Prostate gland (tissue), 2 donors: ENCODE results near the gene SLC38A10. TPM values are rescaled to one million over a fixed set of nuclear protein-coding genes. Genes with fewer than 3 reads are reported as not detected.

Experiments
- DNase-seq: peaks from one replicate; pipeline ENCODE4 v3.0.0-alpha.2; 2019; ENCODE audit warnings: low spot score
- H3K27ac ChIP-seq, 2 donors: fragments of 200-600 bp; sonication (generic); 2 replicates each; pipeline ENCODE4 v1.5.1; 2017 to 2019
- H3K27me3 ChIP-seq: fragments of 200-600 bp; sonication (generic); replicated peaks from 2 replicates; pipeline ENCODE4 v1.5.1; 2019; ENCODE audit not compliant: insufficient read depth
- H3K36me3 ChIP-seq, 2 donors: fragments of 200-600 bp; sonication (generic); 1 replicate in 1 of 2; 2 replicates in 1 of 2; pipeline versions ENCODE4 v1.5.1 to v1.8.1; 2017 to 2019
- H3K4me1 ChIP-seq: fragments of 200-600 bp; sonication (generic); replicated peaks from 2 replicates; pipeline ENCODE4 v1.5.1; 2019
- H3K4me3 ChIP-seq, 2 donors: fragments of 200-600 bp; sonication (generic); 2 replicates each; pipeline ENCODE4 v1.5.1; 2017 to 2019
- H3K9me3 ChIP-seq: fragments of 200-600 bp; sonication (generic); 2 replicates; pipeline ENCODE4 v1.5.1; 2017
- CTCF ChIP-seq, 4 experiments: fragments of 200-600 bp in 2 of 4; fragments of 450-650 bp in 2 of 4; sonication (generic) in 2 of 4; IDR thresholded peaks; 1 replicate in 3 of 4; 2 replicates in 1 of 4; pipeline ENCODE4 v1.5.1; 2016 to 2019; ENCODE audit warnings: antibody characterized with exemption in 4 of 4, mild to moderate bottlenecking in 2 of 4, moderate library complexity in 2 of 4
- POLR2A ChIP-seq: fragments of 450-650 bp; IDR thresholded peaks from one replicate; pipeline ENCODE4 v1.6.1; 2016; ENCODE audit warnings: antibody characterized with exemption, mild to moderate bottlenecking
- POLR2AphosphoS5 ChIP-seq: sonication (generic); formaldehyde crosslinking; IDR thresholded peaks from one replicate; pipeline ENCODE4 v1.6.1; 2017; ENCODE audit warnings: antibody characterized with exemption
- WGBS: methylation state at CpG from one replicate; pipeline ENCODE4 v1.1.5; 2018; 5-methylcytosine and 5-hydroxymethylcytosine counted together
- intact Hi-C: fragments of 100-400 bp; cut with DNase I; formaldehyde crosslinking; loops from one replicate; pipeline ENCODE4 v1.14.2; 2022
- total RNA-seq, 2 donors: library from RNA; depleted of rRNA; stranded (reverse); fragments of >200 nt; gene quantifications; one replicate each; pipeline ENCODE4 v1.1.0, GENCODE V29; 2016

The SLC38A10 gene
- total RNA-seq, 2 donors from 2014 or later: 104 to 167 TPM

DNA sequence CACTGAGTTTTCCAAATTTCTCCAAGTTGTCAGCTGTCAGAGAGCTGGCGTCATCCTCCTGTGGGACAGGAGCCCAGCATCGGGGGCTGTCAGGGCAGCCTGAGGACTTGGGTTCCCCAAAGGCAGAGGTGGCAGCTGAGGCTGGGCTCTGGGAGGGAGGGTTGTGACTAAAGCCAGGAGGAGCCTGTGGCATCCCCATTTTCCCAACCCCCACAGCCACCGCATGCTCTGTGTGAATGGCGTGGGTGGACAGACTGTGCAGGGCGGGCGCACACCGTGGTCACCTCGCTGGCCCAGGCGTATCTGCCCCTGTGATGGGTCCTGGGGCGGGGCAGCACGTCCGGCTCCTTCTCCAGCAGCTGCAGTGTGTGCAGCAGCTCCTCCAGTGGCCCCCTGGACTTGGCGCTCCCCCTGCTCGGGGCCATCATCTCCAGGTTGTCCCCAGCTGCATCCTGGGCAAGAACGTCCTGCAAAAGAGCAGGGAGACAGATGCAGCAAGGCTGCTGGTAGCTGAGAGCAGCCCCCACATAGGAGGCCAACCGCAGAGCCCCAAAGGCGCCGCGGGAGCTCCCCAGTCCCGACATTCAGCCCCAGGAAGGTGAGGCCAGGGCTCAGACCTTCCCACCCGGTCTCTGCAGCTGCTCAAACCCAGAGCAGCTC is 97.1 kb downstream of the SLC38A10 start:
- no peaks in the 10 kb centered on the region for H3K4me1 ChIP-seq
- H3K36me3 ChIP-seq: no peaks in the 10 kb centered on the region
- 91% methylated on average over 20 of the region's 21 CpGs for WGBS
- H3K27me3 ChIP-seq: no peaks in the 10 kb centered on the region
- intact Hi-C loops: no loop called here
- DNase-seq: no peak
- TF ChIP-seq POLR2AphosphoS5: no peak
- no peak overlapping the region for H3K4me3 ChIP-seq
- no peak overlapping the region for H3K27ac ChIP-seq
- H3K9me3 ChIP-seq: no peaks in the 10 kb centered on the region

DNA sequence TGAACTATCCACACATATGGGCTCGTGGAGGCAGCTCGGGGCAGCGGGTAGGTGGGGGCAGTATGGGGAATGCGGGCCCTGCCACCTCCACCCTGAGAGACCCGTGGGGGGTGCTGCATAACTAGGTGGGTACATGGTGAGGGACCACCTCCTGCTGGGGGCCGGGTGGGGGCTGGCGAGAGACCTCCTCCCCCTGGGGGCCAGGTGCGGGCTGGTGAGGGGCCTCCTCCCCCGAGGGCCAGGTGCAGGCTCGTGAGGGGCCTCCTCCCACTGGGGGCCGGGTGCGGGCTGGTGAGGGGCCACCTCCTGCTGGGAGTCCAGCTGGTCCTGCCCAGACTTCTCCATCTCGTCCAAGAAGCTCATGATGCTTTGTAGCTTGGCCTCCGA is 97.7 kb downstream of the SLC38A10 start:
- intact Hi-C loops: no loop called here
- no peaks in the 10 kb centered on the region for H3K4me1 ChIP-seq

DNA sequence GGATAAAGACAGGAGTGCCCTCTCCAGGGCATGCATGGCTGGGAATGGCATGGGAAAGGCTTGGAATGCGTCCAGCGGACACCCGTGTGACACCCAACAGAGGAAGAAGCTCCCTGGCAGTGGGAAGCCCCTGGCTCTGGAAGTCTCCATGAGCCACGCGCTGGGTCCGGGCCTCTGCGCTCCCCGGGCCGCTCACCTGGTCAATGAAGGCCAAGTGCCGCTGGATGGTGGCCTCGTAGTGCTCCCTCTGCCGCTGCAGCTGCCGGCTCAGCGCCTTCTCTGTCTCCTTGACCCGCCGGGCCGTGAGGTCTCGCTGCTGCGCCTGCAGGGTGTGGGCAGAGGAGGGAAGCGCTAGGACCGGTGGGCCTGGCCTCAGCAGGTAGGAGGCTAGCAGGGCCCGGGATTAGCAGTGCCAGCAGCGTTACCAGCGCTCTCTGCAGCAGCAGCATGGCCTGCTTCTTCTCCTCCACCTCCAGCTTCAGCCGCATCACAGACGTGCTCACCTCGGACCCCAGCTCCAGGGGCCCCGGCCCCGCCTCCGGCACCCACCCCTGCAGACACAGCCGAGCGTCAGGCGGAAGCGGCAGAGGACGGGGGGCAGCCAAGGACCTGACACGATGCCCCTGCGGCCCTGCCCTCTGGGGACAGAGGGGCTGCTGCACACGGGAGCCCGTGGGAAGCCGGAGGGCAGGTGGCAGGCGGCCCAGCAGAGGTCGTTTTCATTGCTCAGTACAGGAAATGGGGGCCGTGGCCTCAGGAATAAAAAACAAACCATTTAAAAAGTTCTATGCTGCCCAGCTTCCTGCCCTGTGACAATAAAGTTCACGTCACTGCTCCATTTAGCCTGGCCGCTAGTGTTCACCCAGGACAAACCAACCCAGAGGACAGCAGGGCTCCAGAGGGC is 98.3 kb downstream of the SLC38A10 start:
- H3K9me3 ChIP-seq: no peaks in the 10 kb centered on the region
- no peak overlapping the region for H3K4me3 ChIP-seq
- H3K4me1 ChIP-seq: no peaks in the 10 kb centered on the region
- TF ChIP-seq CTCF (IDR thresholded peaks at IDR 0.05) (no peak), POLR2AphosphoS5 (no peak), POLR2A (no peak)
- intact Hi-C loops: no loop called here
- WGBS: 87% methylated on average over 45 of the region's 45 CpGs
- DNase-seq: no peak
- H3K27ac ChIP-seq: no peak overlapping the region
- no peaks in the 10 kb centered on the region for H3K27me3 ChIP-seq
- no peaks in the 10 kb centered on the region for H3K36me3 ChIP-seq

More for the DNA sequence above, 97.7 kb downstream of the SLC38A10 start:
- 83% methylated on average over 13 of the region's 14 CpGs for WGBS
- Histone ChIP-seq H3K27ac (no peak overlapping the region), H3K27me3 (no peaks in the 10 kb centered on the region), H3K4me3 (no peak overlapping the region), H3K36me3 (no peaks in the 10 kb centered on the region), H3K9me3 (no peaks in the 10 kb centered on the region)
- DNase-seq: no peak
- TF ChIP-seq POLR2AphosphoS5 (no peak), CTCF (IDR thresholded peaks at IDR 0.05) (no peak), POLR2A (no peak)

DNA sequence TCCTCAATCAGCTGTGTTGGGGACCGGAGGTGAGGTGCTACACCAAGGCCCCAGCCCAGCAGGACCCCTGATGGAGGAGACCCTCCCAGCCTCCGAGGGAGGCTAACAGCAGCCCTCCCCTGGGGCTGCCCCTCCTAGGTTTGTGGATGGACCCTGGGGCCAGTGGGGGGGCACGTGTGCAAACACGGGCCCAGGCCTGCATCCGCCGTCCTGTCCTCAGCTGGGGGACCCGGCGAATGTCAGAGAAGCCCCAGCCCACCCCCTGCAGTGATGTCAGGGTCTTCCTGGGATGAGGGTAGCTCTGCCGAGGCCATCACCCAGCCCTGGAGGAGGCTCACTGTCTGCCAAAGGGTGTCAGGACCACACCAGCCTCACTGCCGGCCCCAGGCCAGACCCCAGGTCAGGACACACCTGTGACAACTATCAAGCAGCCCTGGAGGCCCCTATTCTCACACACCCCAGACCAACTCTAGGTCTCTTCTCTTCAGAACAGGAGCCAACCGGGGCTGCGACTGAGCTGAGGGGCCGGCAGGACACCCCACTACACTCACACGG is 99.1 kb downstream of the SLC38A10 start:
- 88% methylated on average over 14 of the region's 14 CpGs for WGBS
- no peaks in the 10 kb centered on the region for H3K36me3 ChIP-seq
- intact Hi-C loops: no loop called here
- TF ChIP-seq CTCF (IDR thresholded peaks at IDR 0.05): no peak
- no peak for TF ChIP-seq POLR2AphosphoS5
- no peak for TF ChIP-seq POLR2A
- no peaks in the 10 kb centered on the region for H3K27me3 ChIP-seq
- no peaks in the 10 kb centered on the region for H3K9me3 ChIP-seq
- no peak overlapping the region for H3K27ac ChIP-seq
- H3K4me3 ChIP-seq: no peak overlapping the region
- DNase-seq: no peak
- H3K4me1 ChIP-seq: no peaks in the 10 kb centered on the region

Other genes starting within 250 kb of the SLC38A10 start
- not detected for gene PVALEF, start 129.8 kb downstream of the SLC38A10 start, total RNA-seq
- gene AATK, start 129.1 kb downstream of the SLC38A10 start, total RNA-seq: 1 to 10 TPM; 5.2 to 6.6 TPM
- gene CEP131, start 72.3 kb downstream of the SLC38A10 start, total RNA-seq: 10 to 100 TPM in 1 of 2 donors, 1 to 10 TPM in 1; 7.1 to 24.0 TPM
- 10 to 100 TPM; 35.6 to 81.5 TPM for gene TEPSIN, start 56.3 kb downstream of the SLC38A10 start, total RNA-seq
- gene NDUFAF8, start 56.0 kb downstream of the SLC38A10 start, total RNA-seq: 10 to 100 TPM; 27.4 to 43.1 TPM
- 10 to 100 TPM; 11.4 to 28.9 TPM for gene BAHCC1, start 100.2 kb upstream of the SLC38A10 start, total RNA-seq
- gene ACTG1, start 217.5 kb upstream of the SLC38A10 start, total RNA-seq: 1,000 to 10,000 TPM; 2,438 to 3,181 TPM
- gene FSCN2, start 233.1 kb upstream of the SLC38A10 start, total RNA-seq: 1 to 10 TPM; 3.1 to 5.6 TPM